ENCODE data around the gene PTPRN2. TPM values are rescaled to one million over a fixed set of nuclear protein-coding genes. Genes with fewer than 3 reads are reported as not detected.

Gene PTPRN2
- total RNA-seq, 1 experiment from 2014 or later, result 2.1 TPM

- intact Hi-C loops (cut with micrococcal nuclease), result no loop called here
- no TSS peak for BruUV-seq (replicated peaks)
- Histone ChIP-seq H3K9me2 (ENCODE audit: insufficient read depth) (no peaks in the 10 kb centered on the region), H3K4me1 (ENCODE audit: control insufficient read depth in 1 of 2, insufficient read depth in 2 of 2, low read length in 2 of 2) (no peaks in the 10 kb centered on the region), H3K27me3 (ENCODE audit: insufficient read depth, low read length) (no peaks in the 10 kb centered on the region), H3K79me2 (ENCODE audit: insufficient read depth, low read length) (no peaks in the 10 kb centered on the region), H3K9ac (ENCODE audit: low read length) (no peak overlapping the region), H3K4me3 (replicated peaks in 1 of 2; ENCODE audit: low read depth in 1 of 2, low read length in 2 of 2) (no peak overlapping the region), H4K20me1 (ENCODE audit: insufficient read depth) (no peaks in the 10 kb centered on the region), H3K9me3 (ENCODE audit: control insufficient read depth in 1 of 2, insufficient read depth in 1 of 2, low read depth in 1 of 2, low read length in 2 of 2) (peaks cover 0 to 11% of the 10 kb centered on the region in 2 experiments; a peak in 2 of 4 replicates), H3K27ac (ENCODE audit: low read depth, low read length) (no peak overlapping the region), H3K4me2 (ENCODE audit: low read length) (no peak overlapping the region), H3K36me3 (ENCODE audit: control insufficient read depth in 1 of 2, insufficient read depth in 2 of 2, low read length in 2 of 2) (no peaks in the 10 kb centered on the region), H2AFZ (ENCODE audit: low read depth, low read length, poor library complexity, severe bottlenecking) (no peak overlapping the region)
- RAD21 ChIA-PET (ENCODE audit: low non-redundant PET in 1 of 2, low total read pairs in 2 of 2, uncharacterized antibody in 2 of 2, unreplicated experiment in 2 of 2), result no interaction called here
- DNase-seq (ENCODE audit: low read depth, low spot score), result no peak
- TF ChIP-seq, protein P1, sequence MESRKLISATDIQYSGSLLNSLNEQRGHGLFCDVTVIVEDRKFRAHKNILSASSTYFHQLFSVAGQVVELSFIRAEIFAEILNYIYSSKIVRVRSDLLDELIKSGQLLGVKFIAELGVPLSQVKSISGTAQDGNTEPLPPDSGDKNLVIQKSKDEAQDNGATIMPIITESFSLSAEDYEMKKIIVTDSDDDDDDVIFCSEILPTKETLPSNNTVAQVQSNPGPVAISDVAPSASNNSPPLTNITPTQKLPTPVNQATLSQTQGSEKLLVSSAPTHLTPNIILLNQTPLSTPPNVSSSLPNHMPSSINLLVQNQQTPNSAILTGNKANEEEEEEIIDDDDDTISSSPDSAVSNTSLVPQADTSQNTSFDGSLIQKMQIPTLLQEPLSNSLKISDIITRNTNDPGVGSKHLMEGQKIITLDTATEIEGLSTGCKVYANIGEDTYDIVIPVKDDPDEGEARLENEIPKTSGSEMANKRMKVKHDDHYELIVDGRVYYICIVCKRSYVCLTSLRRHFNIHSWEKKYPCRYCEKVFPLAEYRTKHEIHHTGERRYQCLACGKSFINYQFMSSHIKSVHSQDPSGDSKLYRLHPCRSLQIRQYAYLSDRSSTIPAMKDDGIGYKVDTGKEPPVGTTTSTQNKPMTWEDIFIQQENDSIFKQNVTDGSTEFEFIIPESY (IDR thresholded peaks at IDR 0.05; ENCODE audit: extremely low read depth, insufficient replicate concordance, low read length), result no peak
- TF ChIP-seq JUND (IDR thresholded peaks at IDR 0.05) (no peak), EGR1 (IDR thresholded peaks at IDR 0.05; ENCODE audit: low read depth) (no peak), ZNF274 (IDR thresholded peaks at IDR 0.05; ENCODE audit: low read depth, low read length) (no peak), ATF3 (IDR thresholded peaks at IDR 0.05) (no peak), ZFX (IDR thresholded peaks at IDR 0.05) (no peak), CBX3 (IDR thresholded peaks at IDR 0.05; ENCODE audit: low read depth) (no peak), ELF1 (IDR thresholded peaks at IDR 0.05; ENCODE audit: borderline replicate concordance, low read depth) (no peak)
- TF ChIP-seq, protein P2, sequence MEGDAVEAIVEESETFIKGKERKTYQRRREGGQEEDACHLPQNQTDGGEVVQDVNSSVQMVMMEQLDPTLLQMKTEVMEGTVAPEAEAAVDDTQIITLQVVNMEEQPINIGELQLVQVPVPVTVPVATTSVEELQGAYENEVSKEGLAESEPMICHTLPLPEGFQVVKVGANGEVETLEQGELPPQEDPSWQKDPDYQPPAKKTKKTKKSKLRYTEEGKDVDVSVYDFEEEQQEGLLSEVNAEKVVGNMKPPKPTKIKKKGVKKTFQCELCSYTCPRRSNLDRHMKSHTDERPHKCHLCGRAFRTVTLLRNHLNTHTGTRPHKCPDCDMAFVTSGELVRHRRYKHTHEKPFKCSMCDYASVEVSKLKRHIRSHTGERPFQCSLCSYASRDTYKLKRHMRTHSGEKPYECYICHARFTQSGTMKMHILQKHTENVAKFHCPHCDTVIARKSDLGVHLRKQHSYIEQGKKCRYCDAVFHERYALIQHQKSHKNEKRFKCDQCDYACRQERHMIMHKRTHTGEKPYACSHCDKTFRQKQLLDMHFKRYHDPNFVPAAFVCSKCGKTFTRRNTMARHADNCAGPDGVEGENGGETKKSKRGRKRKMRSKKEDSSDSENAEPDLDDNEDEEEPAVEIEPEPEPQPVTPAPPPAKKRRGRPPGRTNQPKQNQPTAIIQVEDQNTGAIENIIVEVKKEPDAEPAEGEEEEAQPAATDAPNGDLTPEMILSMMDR (IDR thresholded peaks at IDR 0.05 in 2 of 3, conservative IDR thresholded peaks at IDR 0.05 in 1 of 3; ENCODE audit: borderline replicate concordance in 1 of 3, insufficient read depth in 1 of 3, low read depth in 2 of 3, low read length in 2 of 3), result no peak
- TF ChIP-seq, protein P3, sequence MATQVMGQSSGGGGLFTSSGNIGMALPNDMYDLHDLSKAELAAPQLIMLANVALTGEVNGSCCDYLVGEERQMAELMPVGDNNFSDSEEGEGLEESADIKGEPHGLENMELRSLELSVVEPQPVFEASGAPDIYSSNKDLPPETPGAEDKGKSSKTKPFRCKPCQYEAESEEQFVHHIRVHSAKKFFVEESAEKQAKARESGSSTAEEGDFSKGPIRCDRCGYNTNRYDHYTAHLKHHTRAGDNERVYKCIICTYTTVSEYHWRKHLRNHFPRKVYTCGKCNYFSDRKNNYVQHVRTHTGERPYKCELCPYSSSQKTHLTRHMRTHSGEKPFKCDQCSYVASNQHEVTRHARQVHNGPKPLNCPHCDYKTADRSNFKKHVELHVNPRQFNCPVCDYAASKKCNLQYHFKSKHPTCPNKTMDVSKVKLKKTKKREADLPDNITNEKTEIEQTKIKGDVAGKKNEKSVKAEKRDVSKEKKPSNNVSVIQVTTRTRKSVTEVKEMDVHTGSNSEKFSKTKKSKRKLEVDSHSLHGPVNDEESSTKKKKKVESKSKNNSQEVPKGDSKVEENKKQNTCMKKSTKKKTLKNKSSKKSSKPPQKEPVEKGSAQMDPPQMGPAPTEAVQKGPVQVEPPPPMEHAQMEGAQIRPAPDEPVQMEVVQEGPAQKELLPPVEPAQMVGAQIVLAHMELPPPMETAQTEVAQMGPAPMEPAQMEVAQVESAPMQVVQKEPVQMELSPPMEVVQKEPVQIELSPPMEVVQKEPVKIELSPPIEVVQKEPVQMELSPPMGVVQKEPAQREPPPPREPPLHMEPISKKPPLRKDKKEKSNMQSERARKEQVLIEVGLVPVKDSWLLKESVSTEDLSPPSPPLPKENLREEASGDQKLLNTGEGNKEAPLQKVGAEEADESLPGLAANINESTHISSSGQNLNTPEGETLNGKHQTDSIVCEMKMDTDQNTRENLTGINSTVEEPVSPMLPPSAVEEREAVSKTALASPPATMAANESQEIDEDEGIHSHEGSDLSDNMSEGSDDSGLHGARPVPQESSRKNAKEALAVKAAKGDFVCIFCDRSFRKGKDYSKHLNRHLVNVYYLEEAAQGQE (IDR thresholded peaks at IDR 0.05; ENCODE audit: low read depth), result no peak
- CTCF ChIA-PET, result no interaction called here
- POLR2A ChIA-PET, result no interaction called here
- ATAC-seq, result no peak
Observed at GRCh38 chr7:158120716-158121115, 466.9 kb downstream of the PTPRN2 start.
